ENCODE results near the gene C18orf63.

Gene C18orf63

DNA sequence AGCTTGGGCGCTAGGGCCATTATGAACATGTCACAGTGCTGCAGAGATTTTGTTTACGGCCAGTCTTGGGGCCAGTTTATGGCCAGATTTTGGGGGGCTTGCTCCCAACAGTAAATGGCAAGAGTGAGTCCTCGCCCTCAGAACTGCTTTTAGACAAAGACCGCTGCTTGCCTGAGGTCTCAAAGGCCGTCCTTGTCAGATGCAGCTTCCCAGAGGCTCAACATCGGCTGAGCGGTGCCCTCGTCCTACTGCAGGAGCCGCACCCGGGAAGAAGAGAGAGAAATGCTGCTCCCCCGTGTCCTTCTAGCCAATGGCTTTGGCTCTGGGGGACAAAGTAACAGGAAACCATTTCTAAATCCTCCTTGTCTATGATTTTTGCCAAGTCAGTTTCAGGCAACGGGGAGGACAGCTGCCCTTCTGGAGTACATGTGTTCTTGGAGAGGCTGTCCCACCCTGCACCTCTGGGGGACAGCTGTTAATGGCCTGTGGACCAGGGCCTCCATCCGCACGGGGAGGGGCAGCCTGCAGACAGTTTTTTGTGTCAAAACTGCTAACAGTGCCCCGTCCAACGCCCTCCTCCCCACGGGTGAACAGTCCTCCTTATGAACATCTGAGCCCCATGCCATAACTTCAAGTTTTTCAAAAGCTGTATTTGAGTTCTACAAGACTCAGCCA is 66.1 kb downstream of the C18orf63 start:
- no peak for DNase-seq

DNA sequence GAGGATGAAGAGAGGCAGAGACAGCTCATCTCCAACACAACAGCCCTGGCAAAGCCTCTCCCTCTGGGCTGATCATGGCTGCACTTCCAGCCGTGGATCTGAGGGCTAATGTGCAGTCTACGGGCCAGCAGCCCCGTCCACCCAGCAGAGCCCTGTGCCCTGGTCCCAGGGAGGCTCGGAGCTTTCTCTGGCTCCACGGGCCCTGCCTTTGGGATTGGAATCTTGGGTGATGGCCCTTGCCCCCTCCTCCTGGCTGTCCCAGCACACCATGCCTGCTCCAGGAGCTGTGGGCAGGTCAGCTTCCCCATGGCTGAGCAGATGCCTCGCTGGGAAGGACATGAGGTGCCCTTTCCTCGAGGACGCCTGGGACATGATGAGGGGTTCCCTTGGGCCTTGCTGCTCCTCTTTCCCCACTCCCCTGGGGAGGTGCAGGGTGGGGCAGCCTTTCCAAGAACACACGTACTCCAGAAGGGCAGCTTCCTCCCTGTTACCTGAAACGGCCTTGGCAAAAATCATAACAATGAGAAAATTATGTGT is 66.9 kb downstream of the C18orf63 start:
- no peak for DNase-seq

DNA sequence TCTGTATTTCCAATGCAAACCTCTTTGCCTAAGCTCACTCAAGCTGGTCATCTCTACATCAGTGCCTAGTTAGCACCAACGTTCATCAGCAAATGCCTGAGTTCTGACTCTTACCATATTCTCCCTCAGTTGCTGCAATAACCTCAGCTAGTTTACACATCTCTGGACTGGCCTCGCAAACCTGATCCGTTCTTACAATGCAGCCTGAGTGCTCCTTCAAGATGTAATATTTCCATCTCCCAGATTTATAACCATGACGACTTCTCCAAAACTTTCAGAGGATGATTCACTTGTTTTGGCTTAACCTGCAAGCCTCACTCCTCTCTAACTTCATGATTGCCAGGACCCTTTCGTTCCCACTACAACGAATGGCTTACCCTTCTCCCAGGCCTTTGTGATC is 71.7 kb downstream of the C18orf63 start:
- no peak for DNase-seq

DNA sequence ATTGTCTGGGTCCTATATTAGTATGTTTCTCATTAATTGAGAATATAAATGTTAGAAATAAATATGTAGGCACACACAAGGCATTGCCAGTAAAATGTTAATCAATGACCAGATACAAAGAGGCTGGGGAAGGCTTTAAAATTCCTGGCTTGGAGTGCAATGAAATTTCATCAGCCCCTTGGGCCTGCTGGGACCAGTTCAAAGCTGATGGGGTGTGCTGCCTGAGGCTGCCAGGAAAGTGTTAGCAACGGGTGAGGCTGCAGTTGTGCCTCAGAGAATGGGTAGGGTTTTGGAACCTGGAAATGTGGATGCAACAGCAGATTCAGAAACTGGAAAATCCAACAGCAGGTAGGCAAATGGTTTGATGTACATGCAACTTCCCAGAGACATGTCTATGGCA is 72.6 kb downstream of the C18orf63 start:
- DNase-seq = no peak

DNA sequence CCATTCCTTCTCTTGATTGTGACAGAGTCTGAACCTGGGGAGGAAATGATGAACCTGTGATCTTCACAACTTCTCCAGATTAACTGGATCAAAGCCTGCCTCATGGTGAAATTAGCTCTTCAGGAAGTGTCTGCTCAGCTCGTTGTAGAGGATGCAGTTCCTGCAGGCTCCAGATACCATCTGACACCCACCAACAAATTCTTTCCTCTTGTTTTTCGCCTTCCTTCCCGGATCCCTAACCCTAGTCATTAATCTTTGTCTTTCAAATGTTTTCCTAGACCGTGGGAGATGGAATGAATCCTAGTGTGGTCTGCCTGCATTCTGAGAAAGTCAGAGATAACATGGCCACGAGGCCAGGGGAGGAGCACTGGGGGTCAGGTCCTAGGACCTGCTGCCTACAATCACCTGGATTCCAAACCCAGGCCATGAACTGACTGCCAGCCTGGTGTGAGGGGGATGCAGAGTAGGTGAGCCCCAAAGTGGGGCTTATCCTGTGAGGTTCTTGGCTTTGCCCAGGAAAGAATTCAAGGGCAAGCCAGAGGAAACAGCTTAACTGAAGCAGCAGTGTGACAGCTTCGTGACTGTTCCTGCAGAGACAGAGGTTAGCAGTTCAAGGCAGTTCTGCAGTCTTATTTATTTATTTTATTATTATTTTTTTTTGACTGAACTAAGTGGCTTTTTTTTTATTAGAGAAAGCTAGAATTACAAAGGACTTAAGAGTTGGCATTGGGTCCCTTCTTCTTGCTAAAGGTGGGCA is 73.7 kb downstream of the C18orf63 start:
- no peak for DNase-seq

DNA sequence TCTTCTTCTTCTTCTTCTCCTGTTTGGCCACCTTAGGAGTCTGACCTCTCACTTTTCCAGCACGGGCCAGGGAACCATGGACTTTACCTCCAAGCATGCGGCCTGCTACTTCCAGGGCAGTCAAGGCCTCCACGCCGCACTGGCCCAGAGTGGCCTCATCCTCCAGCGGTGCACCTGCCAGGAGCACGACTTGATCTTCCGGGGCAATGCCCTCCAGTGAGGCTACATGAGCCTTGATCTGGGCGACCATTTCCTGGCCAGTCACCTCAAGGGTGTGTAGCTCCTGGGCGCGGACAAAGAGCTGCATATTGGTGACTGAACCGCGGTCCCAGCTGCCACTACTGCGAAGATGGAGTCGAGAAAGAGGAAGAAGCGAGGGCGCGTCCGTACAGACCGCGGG is 74.4 kb downstream of the C18orf63 start:
- no peak for DNase-seq

DNA sequence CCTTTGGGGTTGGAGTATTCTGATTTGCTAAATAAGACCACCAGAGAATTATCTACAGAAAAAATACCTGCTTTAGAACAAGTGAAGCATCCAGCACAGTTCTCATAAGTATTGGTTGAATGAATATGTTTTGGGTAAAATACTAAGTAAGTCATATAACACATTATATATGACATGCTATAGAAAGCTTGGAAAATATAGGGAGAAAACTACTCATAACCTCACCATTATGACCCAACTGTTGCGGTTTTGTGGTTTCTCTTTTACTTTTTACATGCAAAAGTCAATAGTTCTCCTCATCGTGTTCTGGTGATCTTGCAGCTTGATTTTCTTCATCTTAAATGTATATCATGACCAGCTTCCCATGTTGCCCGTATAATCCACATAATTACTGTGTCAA is 75.3 kb downstream of the C18orf63 start:
- DNase-seq = no peak

DNA sequence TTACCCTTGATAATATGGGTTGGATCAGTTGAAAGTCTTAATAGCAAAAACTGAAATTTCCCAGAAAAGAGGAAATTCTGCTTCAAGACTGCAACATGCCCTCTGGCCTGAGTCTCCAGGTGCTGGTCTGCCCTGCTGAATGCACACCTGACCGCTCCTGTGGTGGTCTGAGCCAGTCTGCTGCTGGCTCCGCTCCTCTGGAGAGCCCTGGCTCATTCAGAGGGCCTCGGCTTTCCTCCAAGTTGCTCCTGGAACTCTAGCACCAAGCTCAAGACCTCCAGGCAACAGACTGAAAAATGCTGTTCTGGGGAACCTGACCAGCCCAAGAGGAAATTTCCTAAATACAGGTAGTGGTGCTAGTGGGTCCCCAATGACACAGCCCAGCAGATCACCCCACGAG is 76.7 kb downstream of the C18orf63 start:
- DNase-seq = no peak

DNA sequence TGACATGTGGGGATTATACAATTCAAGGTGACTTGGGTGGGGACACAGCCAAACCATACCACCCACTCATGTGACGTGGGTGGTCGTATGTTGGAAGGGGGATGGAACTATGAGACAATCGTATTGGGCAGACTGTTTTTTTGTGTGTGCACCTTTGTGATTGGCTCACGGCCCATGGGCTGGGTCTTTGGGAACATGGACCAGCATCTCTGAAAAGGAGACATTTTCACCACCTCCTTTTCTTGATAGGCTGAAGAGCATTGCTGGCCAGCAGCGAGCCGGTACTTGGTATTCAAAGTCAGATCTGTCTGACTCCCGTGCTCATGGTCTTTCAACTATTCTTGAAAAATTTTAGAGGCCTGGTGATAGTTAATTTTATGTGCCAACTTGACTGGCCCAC is 79.4 kb downstream of the C18orf63 start:
- no peak for DNase-seq

DNA sequence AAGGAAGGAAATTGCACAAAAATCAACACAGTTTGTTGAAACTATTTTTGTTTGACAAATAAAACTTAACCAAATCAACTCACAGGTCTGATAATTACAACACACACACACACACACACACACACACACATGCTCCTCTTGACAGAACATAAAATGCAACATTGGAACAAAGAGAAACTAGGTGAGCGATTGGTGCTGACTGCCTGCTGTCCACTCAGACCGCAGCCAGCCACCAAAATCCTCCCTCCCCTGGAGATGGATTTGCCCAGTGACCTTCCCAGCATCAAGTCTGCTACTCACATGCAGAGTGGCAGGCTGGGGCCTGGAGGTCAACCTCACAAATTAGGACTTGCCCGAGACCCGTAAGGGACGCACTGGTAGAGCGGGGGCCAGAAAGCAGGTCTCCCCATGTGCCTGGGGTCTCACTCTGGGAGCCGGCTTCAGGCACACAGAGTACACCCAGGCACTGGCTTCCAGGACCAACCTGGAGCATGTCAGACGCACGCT is 80.1 kb downstream of the C18orf63 start:
- DNase-seq = no peak

DNA sequence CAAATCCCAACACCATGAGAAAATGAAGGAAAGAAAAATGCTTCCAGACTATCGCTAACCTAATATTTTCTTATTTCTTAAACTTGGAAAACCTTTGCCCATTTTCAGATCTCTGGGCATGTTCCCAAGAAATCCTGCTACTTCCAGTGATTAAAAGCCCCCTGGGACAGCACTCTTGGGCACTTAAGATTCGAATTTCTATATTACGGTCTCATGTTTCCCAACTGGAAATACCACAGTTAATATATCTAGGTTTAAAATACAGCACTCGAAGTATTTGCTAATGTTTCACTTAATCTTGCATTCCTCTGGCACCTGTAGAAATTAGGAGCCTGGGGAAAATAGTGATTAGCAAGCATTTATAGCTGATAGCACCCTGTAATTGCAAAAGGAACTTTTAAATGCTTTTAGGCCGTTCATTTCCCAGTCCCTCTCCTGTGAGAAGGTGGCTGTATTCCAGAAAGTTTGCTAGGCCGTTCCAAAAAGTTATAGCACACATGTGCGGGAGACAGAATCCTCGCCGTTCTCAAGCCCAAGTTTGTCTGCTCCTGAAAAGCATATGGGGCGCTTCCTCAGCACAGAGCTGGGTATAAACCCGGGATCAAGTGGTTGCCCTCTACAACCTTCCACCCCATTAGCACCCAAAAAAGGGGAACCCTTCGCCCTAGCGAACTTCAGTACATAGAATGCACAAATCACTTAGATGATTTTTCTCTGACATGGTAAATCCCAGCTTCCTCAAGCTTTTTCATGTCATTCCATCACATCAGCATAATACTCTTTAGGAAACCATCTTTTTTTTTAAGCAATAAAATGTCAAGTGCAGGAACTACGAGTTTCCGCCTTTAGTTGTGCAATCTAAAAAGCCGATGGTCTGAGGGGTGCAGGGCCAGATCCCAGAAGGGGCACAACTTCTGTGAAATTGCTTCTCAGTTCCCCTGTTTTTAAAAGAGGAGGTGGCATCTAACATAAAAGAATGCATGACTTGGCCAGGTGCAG is 80.8 kb downstream of the C18orf63 start:
- no peak for DNase-seq

DNA sequence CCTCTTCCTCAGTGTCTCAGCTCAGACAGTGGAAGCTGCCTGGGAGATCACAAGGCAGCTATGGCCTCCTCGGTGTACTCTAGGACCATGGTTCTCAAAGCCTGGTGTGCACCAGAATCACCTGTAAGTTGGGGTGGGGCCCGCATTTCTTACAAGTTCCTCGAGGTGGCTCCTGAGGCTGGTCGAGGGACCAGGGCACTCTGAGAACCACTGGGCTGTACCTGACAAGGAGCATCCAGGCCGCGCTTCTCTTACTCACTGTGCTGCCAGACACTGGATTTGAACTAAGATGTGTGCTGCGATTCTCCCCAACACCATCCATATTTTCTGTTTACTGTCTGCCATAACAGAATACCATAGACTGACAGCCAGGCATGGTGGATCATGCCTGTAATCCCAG is 81.9 kb downstream of the C18orf63 start:
- DNase-seq = no peak

DNA sequence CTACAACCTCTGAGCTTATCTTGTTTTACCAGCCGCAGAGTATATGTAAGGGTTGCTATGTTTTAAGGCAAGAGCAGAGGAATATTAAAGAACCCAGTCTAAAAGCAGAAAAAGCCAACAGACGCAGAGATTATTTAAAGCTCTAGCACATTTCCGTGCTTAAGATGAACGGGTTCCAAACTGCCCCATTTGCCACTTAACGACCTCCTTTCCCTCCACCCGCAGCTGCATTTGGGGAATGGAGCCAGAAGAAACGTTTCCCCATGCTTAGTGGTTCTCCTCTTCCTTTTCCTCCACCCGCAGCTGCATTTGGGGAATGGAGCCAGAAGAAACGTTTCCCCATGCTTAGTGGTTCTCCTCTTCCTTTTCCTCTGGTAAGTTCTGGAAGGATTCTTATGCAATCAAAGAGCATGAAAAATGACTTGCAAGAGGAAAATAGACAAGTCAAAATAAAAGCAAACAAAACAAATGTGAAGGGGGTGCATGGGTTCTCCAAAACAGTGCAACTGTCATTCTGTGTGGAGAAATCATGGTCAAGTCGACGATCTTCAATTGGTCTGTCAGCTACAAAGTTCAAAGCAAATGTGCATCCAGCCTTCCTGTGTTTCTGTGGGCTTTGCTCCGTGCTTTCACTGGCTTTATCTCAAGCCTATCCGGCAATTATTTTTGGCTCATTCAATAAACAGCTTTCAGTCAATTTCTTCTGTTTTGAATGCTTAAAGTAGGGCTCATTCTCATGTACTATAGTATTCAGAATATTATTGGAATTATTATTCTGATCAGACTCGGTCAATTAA is 83.7 kb downstream of the C18orf63 start:
- DNase-seq = no peak

DNA sequence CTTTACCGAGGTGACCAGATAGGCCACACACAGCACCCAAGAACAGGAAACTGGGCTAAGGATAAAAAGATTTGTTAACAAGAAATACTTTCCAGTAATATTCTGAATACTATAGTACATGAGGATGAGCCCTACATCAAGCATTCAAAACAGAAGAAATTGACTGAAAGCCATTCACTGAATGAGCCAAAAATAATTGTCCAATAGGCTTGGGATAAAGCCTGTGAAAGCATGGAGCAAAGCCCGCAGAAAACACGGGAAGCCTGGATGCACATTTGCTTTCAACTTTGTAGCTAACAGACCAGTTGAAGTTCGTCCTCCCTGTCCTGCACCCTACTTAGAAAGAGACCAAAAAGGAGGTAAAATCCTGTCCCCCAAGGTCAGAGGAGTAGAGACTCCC is 85.2 kb downstream of the C18orf63 start:
- no peak for DNase-seq

DNA sequence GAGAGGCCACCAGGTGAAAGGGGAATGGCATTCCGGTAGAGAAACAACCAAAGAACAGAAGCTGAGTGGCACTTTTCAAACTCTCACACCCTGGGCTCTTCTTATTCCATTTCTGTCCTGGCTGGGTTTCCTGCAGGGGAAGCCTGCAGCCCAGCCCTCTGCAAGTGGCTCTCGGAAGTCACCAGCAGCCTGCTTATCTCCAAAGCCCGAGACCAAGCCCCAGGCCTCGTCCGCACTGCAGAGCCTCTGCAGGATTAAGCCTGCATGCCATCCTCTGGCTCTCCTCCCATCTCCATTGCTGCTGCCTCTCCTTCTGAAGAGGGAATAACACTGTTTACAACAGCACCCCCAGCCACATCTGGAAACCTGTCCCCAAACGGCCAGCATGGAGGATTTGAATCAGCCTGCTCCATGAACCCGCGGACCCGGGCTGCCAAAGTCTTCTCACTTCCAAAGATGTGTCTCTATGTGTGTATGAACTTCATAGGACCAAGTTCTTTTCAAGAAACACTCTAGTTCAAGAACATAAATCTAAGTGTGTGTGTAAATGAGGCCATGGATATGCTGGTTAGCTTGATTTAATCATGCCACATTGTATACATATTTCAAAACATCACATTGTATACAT is 87.3 kb downstream of the C18orf63 start:
- no peak for DNase-seq

DNA sequence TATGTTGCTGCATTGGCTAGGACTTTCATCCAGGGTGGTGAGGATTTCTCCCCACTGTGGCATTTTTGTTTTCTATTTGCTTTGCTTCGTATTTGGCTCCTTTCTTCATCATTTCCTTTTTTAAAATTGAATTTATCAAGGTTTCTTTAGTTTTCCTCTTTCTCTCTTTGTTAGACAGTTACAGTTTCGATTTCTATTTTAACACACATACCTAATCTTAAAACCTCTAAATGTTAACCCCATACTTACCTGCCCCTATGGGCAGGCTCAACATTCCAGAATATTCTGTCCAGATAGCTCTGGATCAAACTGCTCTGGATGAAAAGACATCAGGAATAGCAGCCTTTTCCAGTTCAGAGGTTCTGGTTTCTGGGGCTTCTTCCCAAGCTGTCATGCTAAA is 92.2 kb downstream of the C18orf63 start:
- no peak for DNase-seq

All from effector CD8-positive, alpha-beta T cell (primary cell).